ENCODE results near the gene TSC2.
"Not testable (repeated sequence)": the region's sequence is repeated elsewhere in the genome, so short reads cannot be mapped to it uniquely, and the experiment has no call there.

GRCh38 chr16:2108446-2109270, 60.9 kb downstream of the TSC2 start:
- TF ChIP-seq CTCF (conservative IDR thresholded peaks at IDR 0.05; ENCODE audit: low read depth, low read length); EZH2 (IDR thresholded peaks at IDR 0.05; ENCODE audit: low read length, unreplicated experiment); EZH2phosphoT487 (IDR thresholded peaks at IDR 0.05; ENCODE audit: borderline replicate concordance, low read length): not testable (repeated sequence)

Data from PC-3 (cell line).